ENCODE data around the gene IFIH1.

IFIH1 gene

DNA sequence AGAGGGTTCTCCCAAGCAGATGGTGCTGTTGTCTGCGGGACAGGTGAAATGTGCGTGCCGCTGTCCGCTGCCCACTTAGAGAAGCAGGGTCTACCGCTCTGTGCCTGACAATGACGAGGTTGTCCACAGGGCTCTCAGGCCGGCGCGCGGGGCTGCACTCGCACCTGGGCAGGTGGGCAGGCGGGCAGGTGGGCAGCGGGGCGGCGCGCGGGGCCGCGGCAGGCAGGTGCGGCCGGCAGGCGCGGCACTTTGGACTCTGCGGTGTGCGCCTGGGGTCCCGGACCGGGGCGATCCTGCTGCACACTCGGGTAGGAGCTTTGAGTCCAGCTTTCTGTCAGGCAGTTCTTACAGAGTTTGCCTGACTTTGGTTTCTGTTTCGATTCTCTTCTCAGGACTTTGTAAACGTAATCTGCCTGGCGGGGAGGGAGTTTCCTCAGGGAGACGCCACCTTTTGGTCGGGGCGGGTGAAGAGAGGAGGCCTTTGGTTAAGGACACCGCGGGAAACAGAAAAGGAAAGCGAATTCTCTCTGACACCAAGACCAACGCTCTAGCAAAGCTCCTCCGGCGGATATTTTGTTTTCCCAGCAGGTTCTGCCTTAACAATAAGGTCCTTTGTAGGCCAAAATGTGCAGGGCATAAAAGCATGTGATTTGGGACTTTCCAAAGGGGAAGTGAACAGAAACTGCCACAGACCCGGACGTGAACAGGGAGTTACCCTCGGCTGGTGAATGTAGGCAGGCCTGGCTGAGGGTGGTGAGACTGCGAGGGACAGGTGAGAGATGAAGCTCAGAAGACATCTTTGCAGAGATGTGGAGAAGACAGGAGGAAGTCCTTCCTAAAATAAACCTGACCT lies at the start of gene IFIH1:
IFIH1 (minus strand) TSS at position 357 of the 853 bp plus-strand sequence. CDS start 377 bp downstream, outside the sequence.
- DNase-seq (ENCODE audit: low read depth), result peak; percentile 92

DNA sequence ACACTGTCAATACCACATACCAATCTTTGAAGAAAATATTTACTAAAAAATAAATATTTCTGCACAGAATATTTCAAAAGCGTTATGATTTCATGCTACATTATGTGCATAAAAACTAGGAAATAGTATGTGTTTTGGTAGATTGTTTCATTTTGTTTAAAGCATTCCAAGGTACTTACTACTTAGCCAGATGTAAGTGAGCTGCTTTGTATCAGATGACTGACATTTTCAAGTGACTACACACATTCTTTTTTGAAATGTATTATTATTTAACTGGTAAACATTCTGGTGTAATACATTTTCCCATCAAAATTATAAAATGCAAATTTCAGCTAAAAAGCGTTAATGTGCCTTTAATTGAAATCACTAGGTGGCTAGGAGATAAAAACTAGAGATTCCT lies 46.9 kb upstream of the IFIH1 start:
- no peak for DNase-seq (ENCODE audit: low read depth)

- DNase-seq (ENCODE audit: low read depth), result peak; percentile 1
Observed at GRCh38 chr2:162344617-162344950, 26.1 kb upstream of the IFIH1 start.

- peak; percentile 92 for DNase-seq (ENCODE audit: low read depth)
Observed at GRCh38 chr2:162343824-162344616, 25.5 kb upstream of the IFIH1 start, which contains the start of gene GCA. Gene GCA (plus strand): TSS chr2:162344132. CDS start chr2:162344249, 117 bp downstream.

DNA sequence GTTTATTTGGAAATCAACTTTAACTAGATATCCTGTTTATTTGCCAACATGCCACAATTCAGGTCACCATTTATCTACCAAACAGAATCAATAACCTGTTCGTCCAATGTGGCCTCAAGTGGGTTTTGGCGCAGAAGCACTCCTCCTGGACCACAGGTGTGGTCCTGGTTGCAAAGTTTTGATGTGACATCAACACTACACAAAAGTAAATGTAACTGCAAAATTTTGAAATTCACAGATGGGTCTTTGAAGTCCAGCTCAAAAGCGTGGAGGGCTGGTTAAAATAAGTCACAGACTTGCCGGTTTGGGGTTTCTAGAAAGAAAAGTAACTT lies 25.0 kb upstream of the IFIH1 start:
- DNase-seq (ENCODE audit: low read depth), result no peak

DNA sequence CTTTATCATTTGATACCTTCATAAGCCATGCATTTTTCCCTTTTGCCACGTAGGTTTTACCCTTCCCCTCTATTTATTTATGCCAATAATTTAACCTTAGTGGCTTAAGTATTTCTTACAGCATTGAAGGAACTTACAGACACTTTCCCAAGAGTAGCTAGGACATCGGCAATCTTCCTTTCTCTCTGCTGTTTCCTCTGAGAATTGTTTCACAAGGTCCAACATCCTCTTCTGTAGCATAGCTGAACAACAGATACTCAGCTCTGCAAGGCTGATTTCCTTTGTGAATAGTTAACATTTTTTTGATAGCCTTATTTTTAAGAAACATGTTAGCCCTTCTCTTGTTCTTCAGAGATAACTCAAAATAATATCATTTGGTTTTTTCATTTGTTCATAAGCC lies 24.4 kb upstream of the IFIH1 start:
- DNase-seq (ENCODE audit: low read depth), result no peak

- no peak for DNase-seq (ENCODE audit: low read depth)
Observed at GRCh38 chr2:162342321-162342720, 23.8 kb upstream of the IFIH1 start.

DNA sequence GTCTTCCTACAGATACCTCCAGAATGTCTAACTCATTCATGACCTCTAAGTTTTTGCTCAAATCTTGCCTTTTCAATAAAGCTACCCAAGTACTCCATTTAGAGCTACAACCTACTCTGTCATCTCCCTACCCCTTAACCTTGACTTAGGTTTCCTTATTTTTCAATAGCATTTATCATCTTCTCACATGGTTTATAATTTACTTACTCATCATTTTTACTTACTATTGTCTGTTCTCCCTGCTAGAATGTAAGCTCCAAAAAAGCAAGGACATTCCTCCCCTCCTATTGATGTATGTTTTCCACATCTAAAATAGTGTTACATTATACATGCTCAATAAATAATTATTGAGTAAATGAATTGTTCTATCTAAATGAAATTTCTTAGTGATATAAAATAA lies 22.3 kb upstream of the IFIH1 start:
- no peak for DNase-seq (ENCODE audit: low read depth)

DNA sequence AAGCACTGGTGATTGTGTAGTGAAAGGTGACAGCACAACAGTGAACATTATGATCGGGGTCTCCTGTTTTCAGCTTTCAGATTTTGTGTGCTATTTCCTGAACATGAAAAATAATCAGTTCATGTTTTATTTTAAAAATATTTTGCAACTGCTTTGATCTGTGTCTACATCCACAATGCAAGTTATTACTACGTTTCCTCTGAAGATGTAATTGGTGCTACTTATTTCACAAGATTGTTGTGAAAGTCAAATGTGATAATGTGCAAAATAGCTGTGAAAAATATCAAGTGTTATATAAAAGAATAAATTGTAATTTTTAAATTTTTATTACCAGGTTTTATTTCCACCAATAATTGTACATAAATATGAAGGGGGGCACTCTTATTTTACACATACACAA lies 19.4 kb upstream of the IFIH1 start:
- DNase-seq (ENCODE audit: low read depth), result no peak

DNA sequence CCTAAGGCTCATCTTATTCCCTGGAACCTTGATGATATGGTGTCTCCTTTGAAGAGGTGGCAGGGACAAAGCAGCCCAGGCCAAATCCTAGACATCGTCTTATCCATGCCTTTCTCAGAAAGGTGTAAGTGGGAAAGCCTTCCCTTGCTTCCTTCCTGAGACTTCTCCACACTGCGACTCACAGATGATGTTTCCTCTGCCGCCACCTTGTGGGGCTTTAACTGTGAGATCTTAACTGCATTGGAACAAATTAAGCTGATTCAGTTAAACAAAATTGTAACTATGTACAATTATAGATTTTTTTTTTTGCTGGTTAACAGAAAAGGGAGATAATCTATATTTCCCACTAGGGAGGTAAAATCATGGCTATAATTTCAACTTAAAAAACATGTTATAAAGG lies 15.5 kb upstream of the IFIH1 start:
- no peak for DNase-seq (ENCODE audit: low read depth)

DNA sequence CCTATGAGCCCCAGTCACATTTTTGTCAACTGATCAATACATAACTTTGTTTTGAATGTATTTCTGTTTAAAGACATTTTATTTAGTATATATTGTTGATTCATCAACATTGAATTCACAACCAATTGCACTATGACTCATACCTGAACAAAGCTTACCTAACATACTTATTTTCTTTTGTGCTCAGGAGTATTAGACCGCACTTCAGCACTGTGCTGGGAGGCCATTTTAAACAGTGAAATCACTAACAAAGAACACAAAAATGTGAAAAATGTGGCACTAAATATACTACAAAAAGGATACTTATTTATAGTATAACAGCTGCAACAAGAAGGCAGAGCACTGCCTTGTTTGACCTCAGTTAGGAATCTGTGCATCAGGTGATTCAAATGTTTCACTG lies 12.4 kb upstream of the IFIH1 start:
- DNase-seq (ENCODE audit: low read depth), result no peak

DNA sequence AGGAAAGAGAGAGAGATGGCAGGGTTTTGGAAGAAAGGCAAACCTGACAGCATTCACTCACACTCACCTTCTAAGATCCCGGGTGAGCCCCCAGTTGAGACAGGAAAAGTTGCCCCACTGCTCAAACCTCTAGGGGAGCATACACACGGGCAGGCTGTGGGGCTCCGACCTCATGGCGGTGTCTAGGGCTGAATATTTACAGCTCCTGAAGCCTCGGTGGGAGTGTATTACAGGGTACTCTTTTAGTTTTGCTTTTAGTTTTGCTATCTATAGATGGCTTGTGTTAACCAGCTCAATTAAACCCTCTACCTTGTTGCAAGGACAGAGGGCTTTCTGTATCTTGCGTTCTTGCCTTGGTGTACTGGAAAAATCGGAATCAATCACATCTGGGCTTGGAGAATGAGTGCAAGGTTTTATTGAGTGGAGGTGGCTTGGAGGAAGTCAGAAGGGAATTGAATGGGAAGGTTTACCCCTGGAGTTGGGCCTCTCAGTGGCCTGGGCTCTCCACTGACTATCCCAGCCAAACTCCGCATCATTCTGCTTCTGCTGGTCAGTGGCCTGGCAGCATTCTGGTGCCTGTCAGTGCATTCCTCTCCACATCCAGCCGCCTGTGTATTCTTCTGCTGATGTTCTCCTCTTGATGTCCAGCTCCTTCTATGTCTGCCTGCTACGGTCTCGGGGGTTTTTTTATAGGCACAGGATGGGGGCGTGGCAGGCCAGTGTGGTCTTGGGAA lies 10.1 kb upstream of the IFIH1 start:
- DNase-seq (ENCODE audit: low read depth), result no peak

DNA sequence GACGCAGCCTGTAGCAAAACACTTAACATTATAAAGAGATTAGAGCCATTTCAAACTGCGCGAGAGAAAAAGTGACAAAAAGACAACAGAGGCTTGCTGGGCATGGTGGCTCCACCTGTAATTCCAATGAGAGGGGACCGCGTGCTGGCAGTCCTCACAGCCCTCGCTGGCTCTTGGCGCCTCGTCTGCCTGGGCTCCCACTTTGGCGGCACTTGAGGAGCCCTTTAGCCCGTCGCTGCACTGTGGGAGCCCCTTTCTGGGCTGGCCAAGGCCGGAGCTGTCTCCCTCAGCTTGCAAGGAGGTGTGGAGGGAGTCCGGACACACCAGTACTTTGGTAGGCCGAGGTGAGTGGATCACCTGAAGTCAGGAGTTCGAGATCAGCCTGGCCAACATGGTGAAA lies 9.3 kb upstream of the IFIH1 start:
- DNase-seq (ENCODE audit: low read depth), result no peak

GRCh38 chr2:162327134-162327769 lies 8.8 kb upstream of the IFIH1 start:
- no peak for DNase-seq (ENCODE audit: low read depth)

- DNase-seq (ENCODE audit: low read depth), result no peak
Observed at GRCh38 chr2:162324953-162325352, 6.5 kb upstream of the IFIH1 start.

GRCh38 chr2:162320864-162321517 lies 2.5 kb upstream of the IFIH1 start:
- DNase-seq (ENCODE audit: low read depth), result no peak

DNA sequence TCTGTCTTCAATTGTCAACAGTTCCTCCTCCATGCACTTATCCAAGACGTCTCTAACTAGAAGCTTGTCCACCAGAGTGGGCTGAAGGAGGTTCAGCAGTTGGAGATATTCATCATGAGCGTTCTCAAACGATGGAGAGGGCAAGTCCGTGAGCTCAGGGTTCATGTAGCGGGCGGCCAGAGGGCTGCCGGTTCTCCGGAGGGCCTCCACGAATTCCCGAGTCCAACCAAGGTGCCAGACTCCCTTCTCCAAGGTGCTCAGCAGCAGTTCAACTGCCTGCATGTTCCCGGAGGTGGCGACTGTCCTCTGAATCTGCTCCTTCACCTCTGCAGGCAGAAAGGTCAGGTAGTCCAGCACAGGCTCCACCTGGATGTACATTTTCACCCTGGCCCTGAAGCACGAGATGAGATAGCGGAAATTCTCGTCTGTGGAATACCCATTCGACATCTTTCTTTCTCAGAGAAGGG lies 590 bp downstream of the IFIH1 start:
- DNase-seq (ENCODE audit: low read depth), result no peak

DNA sequence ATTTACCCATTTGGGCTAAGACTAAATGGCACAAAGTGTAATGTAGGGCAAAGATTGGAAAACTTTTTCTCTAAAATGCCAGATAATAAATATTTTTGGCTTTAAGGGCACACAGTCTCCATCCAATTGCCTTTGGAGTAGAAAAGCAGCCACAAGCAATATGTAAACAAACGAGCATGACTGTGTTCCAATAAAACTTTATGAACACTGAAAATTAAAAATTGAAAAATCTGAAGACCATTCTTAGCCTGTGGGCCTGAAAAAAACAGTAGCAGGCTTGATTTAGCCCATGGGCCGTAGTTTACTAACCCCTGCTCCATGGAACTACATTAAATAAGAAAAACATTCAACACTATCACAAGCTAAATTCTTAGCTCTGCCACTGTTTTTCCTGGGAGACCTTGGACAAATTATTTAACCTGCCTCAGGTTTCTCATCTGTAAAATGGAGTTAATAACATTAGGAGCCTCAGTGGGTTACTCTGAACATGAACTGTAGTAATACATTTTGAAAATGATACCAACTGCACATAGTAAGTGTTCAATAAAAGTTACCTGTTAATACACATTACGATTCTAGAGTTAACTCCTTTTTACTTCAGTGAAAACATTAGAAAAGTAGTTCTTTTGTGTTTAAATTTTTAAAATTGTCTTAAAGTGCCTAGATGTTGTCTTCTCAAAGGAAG lies 1.3 kb downstream of the IFIH1 start:
- DNase-seq (ENCODE audit: low read depth), result no peak

DNA sequence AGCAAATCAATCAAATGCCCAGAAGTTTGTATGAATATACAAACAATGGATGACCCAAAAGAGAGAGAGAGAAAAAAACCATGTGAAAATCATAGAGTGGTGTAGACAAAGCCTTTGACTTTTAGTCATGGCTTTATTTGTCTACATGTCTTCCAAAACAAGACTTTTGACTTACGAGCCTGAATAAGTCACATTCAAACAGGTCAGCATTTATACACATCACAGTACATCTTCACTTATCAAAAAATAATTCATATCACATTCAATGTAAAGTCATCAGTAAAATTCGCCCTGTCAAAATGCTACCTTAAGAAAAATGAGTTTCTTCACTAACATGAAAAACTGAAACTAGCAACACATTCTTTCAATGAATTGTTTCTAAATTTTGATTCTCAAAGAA lies 1.9 kb downstream of the IFIH1 start:
- DNase-seq (ENCODE audit: low read depth), result no peak

DNA sequence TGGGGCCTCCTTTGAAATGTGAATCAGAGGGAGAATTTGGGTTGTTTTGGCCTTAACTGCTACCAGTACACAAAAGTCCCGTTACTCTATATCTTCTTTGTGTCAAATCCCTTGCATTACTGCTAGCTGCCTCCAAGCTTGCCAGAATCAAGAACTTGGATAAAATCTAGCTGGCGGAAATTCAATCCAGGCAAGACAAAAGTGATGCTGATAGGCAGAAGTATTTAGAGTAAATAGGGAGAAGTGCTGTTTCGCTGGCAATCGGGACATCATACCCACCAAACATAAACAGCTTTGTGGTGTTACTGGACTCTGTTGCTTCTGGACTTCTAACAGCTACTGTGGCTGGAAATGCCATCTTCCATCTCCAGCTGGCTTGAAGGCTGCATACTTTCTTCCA lies 2.5 kb downstream of the IFIH1 start:
- no peak for DNase-seq (ENCODE audit: low read depth)

DNA sequence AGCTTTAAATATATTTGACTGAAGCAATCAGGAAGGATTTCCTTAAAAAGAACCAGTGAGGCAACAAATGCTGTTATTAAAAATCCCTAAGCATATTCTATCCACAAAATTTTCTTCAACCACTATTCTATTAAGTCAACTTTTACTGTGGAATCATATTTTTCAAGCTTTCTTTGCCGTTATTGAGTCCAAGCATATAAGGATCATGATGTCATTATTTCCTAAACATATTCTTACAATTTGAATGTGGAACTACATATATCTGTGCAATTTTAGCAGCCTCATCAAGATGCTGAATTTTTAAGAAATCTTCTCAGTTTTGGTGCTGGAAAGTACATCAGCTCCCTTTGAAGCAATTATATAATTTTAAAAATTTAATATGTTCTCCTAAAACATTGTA lies 5.6 kb downstream of the IFIH1 start:
- DNase-seq (ENCODE audit: low read depth), result no peak

Data from iris pigment epithelial cell (primary cell).